GDM1 (cell line): ENCODE results near the gene VAMP2.

Experiments used
- DNase-seq: peaks from one replicate; lab custom pipeline; 2025; lab: John Stamatoyannopoulos, UW

The VAMP2 gene

GRCh38 chr17:8122924-8123694, 39.6 kb downstream of the VAMP2 start:
- no peak for DNase-seq

GRCh38 chr17:8122422-8122923, 40.3 kb downstream of the VAMP2 start:
- DNase-seq: no peak

- peak; percentile 43 for DNase-seq
Observed at GRCh38 chr17:8121681-8122421, 40.9 kb downstream of the VAMP2 start.

GRCh38 chr17:8121407-8121680, 41.4 kb downstream of the VAMP2 start:
- no peak for DNase-seq

GRCh38 chr17:8120520-8121406, 42.0 kb downstream of the VAMP2 start:
- peak; percentile 57 for DNase-seq

GRCh38 chr17:8119581-8120519, 42.9 kb downstream of the VAMP2 start:
- peak; percentile 82 for DNase-seq

GRCh38 chr17:8118769-8119580, 43.8 kb downstream of the VAMP2 start:
- DNase-seq: peak; percentile 65

GRCh38 chr17:8117980-8118768, 44.6 kb downstream of the VAMP2 start, which contains the start of gene ALOXE3:
Gene ALOXE3 (minus strand): TSS chr17:8118514. CDS start chr17:8117990, 524 bp downstream.
- no peak for DNase-seq

- no peak for DNase-seq
Observed at GRCh38 chr17:8117367-8117979, 45.3 kb downstream of the VAMP2 start.

GRCh38 chr17:8116776-8117175, 46.0 kb downstream of the VAMP2 start:
- DNase-seq: no peak

- no peak for DNase-seq
Observed at GRCh38 chr17:8110907-8111306, 51.8 kb downstream of the VAMP2 start.

GRCh38 chr17:8110456-8110804, 52.3 kb downstream of the VAMP2 start:
- no peak for DNase-seq

GRCh38 chr17:8109661-8110455, 52.9 kb downstream of the VAMP2 start:
- no peak for DNase-seq
